B cell (primary cell): Measurements from ENCODE around the gene SAMD4A.

ENCODE experiments used
- EZH2 ChIP-seq: IDR thresholded peaks from 2 replicates; pipeline ENCODE4 v1.6.1; 2012; ENCODE audit warnings: borderline replicate concordance, low read depth, mild to moderate bottlenecking, moderate library complexity, low read length; ENCODE audit not compliant: insufficient read depth, poor library complexity, severe bottlenecking
- TF ChIP-seq, protein P1 (sequence below): fragments of 200-600 bp; IDR thresholded peaks from one replicate; pipeline ENCODE4 v1.8.0; 2022; ENCODE audit warnings: antibody characterized with exemption, mild to moderate bottlenecking

DNA sequence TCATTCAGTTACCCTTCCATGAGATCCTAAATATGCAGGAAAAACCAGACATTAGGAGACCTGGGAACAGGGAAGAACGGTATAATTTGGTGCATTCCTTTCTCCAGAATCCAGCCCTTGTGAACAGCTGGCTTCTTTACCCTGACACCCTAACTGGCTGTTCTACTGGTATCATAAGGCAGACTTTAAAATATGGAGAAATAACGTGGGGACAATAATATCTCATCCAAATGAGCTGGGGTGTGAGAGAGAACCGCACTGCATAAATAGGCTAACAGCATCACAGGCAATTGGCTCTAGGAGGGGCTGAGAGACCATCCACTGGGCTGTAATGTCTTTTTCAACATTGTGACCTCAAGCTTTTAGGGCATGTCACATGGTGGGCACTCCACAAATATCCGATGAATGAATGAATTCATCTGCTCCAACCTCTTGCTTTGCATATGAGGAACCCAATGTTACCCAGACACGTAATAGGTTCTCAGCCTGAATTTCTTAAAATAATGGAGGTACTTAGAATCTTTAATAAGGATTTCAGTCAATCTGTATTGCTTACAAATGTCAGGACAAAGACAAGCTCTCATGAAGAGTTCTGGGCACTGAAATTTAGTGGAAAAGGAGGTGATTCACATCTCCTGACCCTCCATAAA lies 157.9 kb downstream of the SAMD4A start:
- TF ChIP-seq, protein P1, sequence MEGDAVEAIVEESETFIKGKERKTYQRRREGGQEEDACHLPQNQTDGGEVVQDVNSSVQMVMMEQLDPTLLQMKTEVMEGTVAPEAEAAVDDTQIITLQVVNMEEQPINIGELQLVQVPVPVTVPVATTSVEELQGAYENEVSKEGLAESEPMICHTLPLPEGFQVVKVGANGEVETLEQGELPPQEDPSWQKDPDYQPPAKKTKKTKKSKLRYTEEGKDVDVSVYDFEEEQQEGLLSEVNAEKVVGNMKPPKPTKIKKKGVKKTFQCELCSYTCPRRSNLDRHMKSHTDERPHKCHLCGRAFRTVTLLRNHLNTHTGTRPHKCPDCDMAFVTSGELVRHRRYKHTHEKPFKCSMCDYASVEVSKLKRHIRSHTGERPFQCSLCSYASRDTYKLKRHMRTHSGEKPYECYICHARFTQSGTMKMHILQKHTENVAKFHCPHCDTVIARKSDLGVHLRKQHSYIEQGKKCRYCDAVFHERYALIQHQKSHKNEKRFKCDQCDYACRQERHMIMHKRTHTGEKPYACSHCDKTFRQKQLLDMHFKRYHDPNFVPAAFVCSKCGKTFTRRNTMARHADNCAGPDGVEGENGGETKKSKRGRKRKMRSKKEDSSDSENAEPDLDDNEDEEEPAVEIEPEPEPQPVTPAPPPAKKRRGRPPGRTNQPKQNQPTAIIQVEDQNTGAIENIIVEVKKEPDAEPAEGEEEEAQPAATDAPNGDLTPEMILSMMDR: no peak
- no peak for TF ChIP-seq EZH2
